Heart left ventricle (tissue), 13 donors: ENCODE measurements around the gene AXIN1.

Experiments used
- POLR2A ChIP-seq, 2 donors: fragments of 450-650 bp; IDR thresholded peaks; one replicate each; pipeline ENCODE4 v1.6.1; 2017; ENCODE audit warnings: antibody characterized with exemption in 2 of 2, mild to moderate bottlenecking in 2 of 2, moderate library complexity in 2 of 2
- TF ChIP-seq, protein P1 (sequence below), 12 donors: fragments of 200-600 bp; sonication (generic) in 4 of 12; IDR thresholded peaks; one replicate each; pipeline versions ENCODE4 v1.5.0 to v1.8.0; 2018 to 2022; ENCODE audit warnings: antibody characterized with exemption in 12 of 12, mild to moderate bottlenecking in 5 of 12
- donor health status: ischemic (EF 13 %, LVEDD 7.1; RV severe dilation, severe dysfunction).
- donor health status: DM: no; HTN: yes; CAD: no.
- donor health status: DM: no; HTN: no; CAD: no.
- donor health status: ischemic (EF 25% LVEDD 6.9; RV normal size, moderate dysfunction).
- donor health status: ischemic (EF 25% LVEDD 5.7; RV mildly dilated, moderate dysfunction).
- donor health status: ischemic (EF 35%, LVEDD 5.7; RV mildly dilated, moderate dysfunction).
- donor health status: nonischemic (EF 11% LVEDD 7.7; RV severe dilation, severe dysfunction).
- donor health status: DM: yes; HTN: yes; CAD: no.
- donor health status: PGD.
- donor health status: ischemic (EF 29% LVEDD 5.4; RV normal size, mild dysfunction).
- donor health status: nonischemic (EF 23%, LVEDD 6.1; RV moderate dilation, normal function).

DNA sequence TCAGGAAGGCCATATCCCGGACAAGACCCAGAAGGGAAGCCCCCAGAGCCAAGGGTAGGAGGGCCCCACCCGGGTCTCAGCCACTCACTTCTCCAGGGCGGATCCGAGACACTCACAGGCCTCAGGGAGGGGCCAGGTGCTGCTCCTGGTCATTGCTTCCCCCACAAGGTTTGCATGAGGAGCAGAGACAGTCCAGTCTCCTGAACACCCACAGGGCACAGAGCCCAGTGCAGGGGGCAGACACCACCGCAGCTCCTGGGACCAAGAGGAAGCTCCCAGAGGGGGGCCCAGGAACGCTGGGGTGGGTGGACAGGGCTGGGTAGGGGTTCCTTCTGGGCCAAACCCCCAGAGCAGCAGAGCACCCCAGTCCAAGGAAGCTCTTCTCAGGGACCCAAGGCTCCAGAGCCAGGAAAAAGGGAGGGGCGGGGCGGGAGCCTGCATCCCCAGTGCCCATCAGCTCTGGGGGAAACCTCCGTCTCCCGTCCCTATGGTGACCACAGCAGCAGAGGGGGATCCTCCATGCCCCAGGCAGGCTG, 18.5 kb upstream of the AXIN1 start:
- no peak for TF ChIP-seq POLR2A (IDR thresholded peaks at IDR 0.05)
- TF ChIP-seq, protein P1, sequence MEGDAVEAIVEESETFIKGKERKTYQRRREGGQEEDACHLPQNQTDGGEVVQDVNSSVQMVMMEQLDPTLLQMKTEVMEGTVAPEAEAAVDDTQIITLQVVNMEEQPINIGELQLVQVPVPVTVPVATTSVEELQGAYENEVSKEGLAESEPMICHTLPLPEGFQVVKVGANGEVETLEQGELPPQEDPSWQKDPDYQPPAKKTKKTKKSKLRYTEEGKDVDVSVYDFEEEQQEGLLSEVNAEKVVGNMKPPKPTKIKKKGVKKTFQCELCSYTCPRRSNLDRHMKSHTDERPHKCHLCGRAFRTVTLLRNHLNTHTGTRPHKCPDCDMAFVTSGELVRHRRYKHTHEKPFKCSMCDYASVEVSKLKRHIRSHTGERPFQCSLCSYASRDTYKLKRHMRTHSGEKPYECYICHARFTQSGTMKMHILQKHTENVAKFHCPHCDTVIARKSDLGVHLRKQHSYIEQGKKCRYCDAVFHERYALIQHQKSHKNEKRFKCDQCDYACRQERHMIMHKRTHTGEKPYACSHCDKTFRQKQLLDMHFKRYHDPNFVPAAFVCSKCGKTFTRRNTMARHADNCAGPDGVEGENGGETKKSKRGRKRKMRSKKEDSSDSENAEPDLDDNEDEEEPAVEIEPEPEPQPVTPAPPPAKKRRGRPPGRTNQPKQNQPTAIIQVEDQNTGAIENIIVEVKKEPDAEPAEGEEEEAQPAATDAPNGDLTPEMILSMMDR (IDR thresholded peaks at IDR 0.05): no peak
